GM18873 (cell line): ENCODE results near the gene TLX1.

ENCODE experiments used
- ATAC-seq: cut with Tn5 transposase; IDR thresholded peaks from one replicate; pipeline ENCODE4 v1.9.1; 2021; ENCODE audit warnings: mild to moderate bottlenecking, moderate library complexity, moderate number of reproducible peaks; ENCODE audit not compliant: unreplicated experiment, low FRiP score

The TLX1 gene

DNA sequence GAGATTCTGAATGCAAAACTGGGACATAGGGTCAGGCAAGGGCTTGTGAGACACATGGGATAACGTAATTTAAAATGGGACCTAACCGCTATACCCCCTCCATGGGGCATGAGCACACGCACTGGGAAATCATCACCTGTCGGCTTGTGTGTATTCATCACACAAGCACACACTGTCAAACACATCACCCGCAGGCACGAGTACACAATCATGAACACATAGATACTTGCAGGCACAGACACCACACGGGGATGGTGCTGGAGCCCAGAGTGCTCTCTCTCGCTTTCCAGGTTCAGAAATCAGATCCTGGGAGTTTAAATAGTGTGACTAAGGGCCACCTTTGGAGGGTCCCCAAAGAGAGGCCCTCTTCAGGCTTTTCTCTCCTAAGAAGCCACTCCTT lies 19.6 kb upstream of the TLX1 start:
- ATAC-seq, result no peak

DNA sequence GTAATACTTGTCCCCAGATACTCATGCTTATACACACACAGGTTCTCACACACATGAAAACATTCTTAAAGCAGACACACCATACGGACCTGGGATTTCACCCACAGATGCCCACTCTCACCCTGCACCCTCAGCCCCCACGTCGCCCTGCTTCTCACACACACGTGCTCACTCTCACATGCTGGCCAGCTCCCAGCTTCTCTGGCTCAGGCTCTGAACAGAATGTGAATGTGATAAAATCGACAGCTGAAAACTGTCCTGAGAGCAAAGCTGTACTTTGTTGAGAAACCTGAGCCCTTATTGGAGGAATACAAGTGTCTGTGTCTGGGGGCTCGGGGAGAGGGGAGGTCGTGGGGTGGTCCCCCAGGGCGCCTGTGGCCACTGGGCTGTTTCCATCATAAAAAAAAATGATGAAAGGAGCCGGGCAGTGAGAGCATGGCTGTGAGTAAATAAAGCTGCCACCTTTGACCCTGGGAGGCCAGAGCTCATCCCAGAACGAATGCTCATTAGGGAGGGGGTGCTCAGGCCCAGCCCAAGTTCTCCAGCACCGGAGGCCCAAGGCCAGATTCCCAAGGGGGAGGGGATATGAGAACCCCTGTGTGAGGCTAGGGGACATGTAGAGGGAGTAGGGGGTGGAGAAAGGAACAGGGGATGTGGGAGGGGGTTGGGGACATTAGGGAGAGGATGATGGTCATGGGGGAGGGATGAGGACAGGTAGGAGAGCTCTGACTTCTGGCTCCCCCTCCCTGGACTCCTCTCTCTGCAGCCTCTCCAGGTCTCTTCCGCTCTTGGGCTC lies 18.1 kb upstream of the TLX1 start:
- ATAC-seq, result no peak

GRCh38 chr10:101113890-101114403 lies 17.2 kb upstream of the TLX1 start:
- ATAC-seq, result no peak

DNA sequence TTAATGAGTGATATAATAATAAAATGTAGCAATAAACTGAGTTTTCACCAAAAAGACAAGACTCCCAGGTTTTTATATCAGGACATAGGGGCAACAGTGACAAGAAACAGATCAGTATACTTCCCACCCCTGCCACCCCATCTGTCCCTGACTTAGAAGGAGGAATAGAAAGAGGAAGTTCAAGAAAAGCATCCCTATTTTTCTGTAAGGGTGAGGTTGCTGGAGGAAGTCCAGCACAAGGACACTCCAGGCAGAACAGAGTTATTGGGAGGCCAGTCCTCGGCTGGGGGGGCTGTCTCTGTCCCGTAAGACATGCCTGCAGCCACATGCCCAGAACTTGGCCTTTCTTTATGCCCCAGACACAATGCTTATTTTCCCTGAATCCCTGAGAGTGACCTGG lies 16.5 kb upstream of the TLX1 start:
- no peak for ATAC-seq

DNA sequence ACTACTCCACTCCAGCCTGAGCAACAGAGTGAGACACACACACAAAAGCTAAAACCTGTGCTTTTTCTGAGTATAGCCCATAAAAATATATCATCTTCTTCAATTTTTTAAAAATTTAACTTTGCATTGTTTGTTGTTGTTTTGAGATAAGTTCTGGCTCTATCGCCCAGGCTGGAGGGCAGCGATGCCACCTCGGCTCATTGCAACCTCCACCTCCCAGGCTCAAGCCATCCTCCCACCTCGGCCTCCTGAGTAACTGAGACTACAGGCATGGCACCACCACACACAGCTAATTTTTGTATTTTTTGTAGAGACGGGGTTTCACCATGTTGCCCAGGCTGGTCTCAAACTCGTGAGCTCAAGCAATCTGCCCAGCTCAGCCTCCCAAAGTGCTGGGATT lies 14.3 kb upstream of the TLX1 start:
- ATAC-seq, result no peak

- no peak for ATAC-seq
Observed at GRCh38 chr10:101118031-101118430, 13.1 kb upstream of the TLX1 start.

DNA sequence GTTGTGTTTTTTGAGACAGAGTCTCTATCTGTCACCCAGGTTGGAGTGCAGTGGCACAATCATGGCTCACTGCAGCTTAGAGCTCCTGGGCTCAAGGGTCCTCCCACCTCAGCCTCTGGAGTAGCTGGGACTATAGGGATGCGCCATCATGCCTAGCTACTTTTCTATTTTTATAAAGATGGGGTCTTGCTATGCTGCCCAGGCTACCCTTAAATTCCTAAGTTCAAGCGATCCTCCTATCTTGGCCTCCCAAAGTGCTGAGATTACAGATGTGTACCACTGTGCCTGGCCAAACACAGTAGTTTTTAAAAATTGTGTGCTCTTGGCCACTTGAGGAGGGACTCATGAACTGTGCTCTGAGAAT lies 10.6 kb upstream of the TLX1 start:
- no peak for ATAC-seq

DNA sequence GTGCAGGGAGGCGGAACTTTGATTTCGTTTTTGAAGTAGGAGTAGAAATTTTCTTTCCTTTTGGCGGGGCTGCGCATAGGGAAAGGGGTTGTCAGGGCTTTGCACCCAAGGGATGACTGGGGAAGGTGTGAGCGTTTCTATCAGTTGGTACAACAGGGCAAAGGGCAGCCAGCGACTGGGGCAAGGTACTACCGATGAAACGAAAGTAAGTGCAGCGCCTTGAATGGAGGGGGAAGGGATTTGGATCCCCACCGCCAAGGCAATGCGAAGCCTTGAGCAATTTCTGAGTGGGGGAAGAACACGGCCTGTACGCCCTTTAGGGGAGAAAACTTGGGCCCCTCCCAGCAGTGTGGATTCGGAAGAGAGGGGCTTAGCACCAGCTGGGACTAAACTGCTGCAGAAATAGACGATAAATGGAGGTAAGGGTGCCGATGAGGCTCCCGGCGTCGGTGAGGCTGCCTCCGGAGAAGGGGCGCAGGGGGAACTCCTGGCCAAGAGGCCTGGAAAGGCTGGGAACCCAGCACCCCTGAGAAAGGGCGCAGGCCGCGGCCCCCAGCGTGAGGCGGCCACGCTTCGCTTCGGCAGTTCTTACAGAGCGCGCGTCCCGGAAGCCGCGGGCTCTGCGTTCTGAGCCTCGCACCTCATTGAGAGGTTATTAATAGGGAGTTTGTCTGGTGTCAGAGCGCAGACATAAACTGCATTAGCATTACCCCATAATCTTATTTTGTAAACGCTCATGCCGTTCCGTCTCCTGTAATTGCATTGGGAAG lies 10.0 kb upstream of the TLX1 start:
- ATAC-seq, result no peak

GRCh38 chr10:101121654-101122031 lies 9.5 kb upstream of the TLX1 start:
- ATAC-seq, result no peak

DNA sequence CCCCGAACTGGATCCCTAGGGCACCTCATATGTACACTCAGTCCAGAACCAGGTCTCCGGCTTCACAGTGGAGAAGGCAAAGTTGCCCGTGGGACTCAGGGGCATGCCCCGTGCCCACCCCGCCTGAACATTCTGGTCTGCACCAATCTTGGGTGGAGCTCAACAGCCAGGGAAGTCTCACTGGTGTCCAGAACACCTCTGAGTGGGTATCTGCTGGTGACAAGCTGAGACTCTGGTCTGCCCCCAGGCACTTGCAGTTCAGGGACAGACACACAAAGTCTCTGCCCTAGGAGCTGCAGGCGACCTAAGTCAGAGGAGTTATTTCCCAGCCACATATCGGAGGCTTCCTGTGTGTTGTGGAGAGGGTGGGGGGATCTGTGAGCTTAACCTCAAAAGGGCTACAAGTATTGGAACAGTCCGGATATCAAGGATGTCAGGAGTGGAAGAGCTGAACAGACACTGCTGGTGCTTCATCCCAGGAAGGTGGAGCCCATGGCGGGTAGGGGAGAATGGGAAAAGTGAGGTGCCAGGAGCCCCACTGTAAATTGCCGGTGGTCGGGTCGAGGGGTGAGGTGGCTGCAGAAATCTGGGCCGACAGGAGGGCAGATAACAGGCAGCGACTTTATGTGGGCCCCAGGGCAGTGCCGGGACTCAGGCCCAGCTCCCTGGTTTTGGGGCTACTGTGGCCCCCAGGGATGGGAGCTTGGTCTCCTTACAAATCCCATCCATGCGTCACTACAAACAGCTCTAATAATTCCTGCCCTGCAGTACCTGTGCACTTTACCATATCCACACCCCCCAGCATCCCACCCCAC lies 8.6 kb upstream of the TLX1 start:
- ATAC-seq, result no peak

GRCh38 chr10:101123085-101123814 lies 7.8 kb upstream of the TLX1 start:
- no peak for ATAC-seq

GRCh38 chr10:101123815-101124617 lies 7.1 kb upstream of the TLX1 start:
- no peak for ATAC-seq

DNA sequence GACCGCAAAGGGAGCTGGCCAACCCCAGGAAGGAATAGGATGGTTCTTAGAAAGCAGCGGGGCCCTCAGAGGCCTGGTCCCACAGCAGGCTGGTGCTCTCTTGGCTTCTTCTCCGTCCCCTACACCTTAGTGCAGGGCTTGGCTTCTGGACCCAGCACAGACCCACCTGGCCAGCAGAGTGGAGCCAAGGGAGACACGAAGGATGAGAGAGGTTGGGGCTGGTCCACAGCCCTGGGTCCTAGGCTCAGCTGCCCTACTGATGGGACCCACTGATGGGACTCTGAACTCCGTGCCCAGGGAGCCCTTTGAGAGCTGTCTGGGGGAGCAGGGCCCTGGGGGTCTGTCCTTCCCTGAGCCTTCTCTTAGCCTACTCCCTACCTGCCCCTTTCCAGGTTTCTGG lies 6.2 kb upstream of the TLX1 start:
- ATAC-seq, result no peak

- no peak for ATAC-seq
Observed at GRCh38 chr10:101126684-101127628, 4.1 kb upstream of the TLX1 start.

GRCh38 chr10:101130141-101130540 lies 959 bp upstream of the TLX1 start:
- no peak for ATAC-seq

GRCh38 chr10:101131962-101132635 lies 999 bp downstream of the TLX1 start:
- no peak for ATAC-seq

- ATAC-seq, result no peak
Observed at GRCh38 chr10:101132636-101133473, 1.8 kb downstream of the TLX1 start.
